ENCODE measurements around the gene GPR83. TPM values are rescaled to one million over a fixed set of nuclear protein-coding genes. Genes with fewer than 3 reads are reported as not detected.

Gene GPR83
- 5.1 TPM for polyA plus RNA-seq (2012; ENCODE audit: insufficient read depth, insufficient read length)

GRCh38 chr11:94400839-94401772, at the start of gene GPR83:
TSS of gene GPR83 (minus strand) at chr11:94401419. CDS start at chr11:94401247, 172 bp downstream.
- DNase-seq (ENCODE audit: low read depth, low spot score): no peak
- no peak within 1 kb of the TSS for H3K4me3 ChIP-seq (ENCODE audit: low read length)

GRCh38 chr11:94450048-94450447, 48.8 kb upstream of the GPR83 start:
- H3K4me3 ChIP-seq (ENCODE audit: low read length): no peak overlapping the region
- DNase-seq (ENCODE audit: low read depth, low spot score): no peak

- DNase-seq (ENCODE audit: low read depth, low spot score): no peak
- H3K4me3 ChIP-seq (ENCODE audit: low read length): no peak overlapping the region
Measured at GRCh38 chr11:94449437-94449836, 48.2 kb upstream of the GPR83 start.

GRCh38 chr11:94449029-94449428, 47.8 kb upstream of the GPR83 start:
- H3K4me3 ChIP-seq (ENCODE audit: low read length): no peak overlapping the region
- DNase-seq (ENCODE audit: low read depth, low spot score): no peak

- no peak for DNase-seq (ENCODE audit: low read depth, low spot score)
- H3K4me3 ChIP-seq (ENCODE audit: low read length): no peak overlapping the region
Measured at GRCh38 chr11:94447149-94447548, 45.9 kb upstream of the GPR83 start.

- no peak overlapping the region for H3K4me3 ChIP-seq (ENCODE audit: low read length)
- no peak for DNase-seq (ENCODE audit: low read depth, low spot score)
Measured at GRCh38 chr11:94445641-94446040, 44.4 kb upstream of the GPR83 start.

- no peak overlapping the region for H3K4me3 ChIP-seq (ENCODE audit: low read length)
- no peak for DNase-seq (ENCODE audit: low read depth, low spot score)
Measured at GRCh38 chr11:94433049-94433448, 31.8 kb upstream of the GPR83 start.

GRCh38 chr11:94424662-94425061, 23.4 kb upstream of the GPR83 start:
- H3K4me3 ChIP-seq (ENCODE audit: low read length): no peak overlapping the region
- no peak for DNase-seq (ENCODE audit: low read depth, low spot score)

- no peak for DNase-seq (ENCODE audit: low read depth, low spot score)
- H3K4me3 ChIP-seq (ENCODE audit: low read length): no peak overlapping the region
Measured at GRCh38 chr11:94424011-94424410, 22.8 kb upstream of the GPR83 start.

GRCh38 chr11:94423507-94423906, 22.3 kb upstream of the GPR83 start:
- DNase-seq (ENCODE audit: low read depth, low spot score): no peak
- no peak overlapping the region for H3K4me3 ChIP-seq (ENCODE audit: low read length)

- H3K4me3 ChIP-seq (ENCODE audit: low read length): no peak overlapping the region
- DNase-seq (ENCODE audit: low read depth, low spot score): no peak
Measured at GRCh38 chr11:94418123-94418765, 17.0 kb upstream of the GPR83 start.

- no peak overlapping the region for H3K4me3 ChIP-seq (ENCODE audit: low read length)
- DNase-seq (ENCODE audit: low read depth, low spot score): peak; percentile 18
Measured at GRCh38 chr11:94417386-94417987, 16.3 kb upstream of the GPR83 start.

GRCh38 chr11:94405062-94405833, 4.0 kb upstream of the GPR83 start:
- no peak overlapping the region for H3K4me3 ChIP-seq (ENCODE audit: low read length)
- no peak for DNase-seq (ENCODE audit: low read depth, low spot score)

GRCh38 chr11:94402355-94402754, 1.1 kb upstream of the GPR83 start:
- no peak overlapping the region for H3K4me3 ChIP-seq (ENCODE audit: low read length)
- DNase-seq (ENCODE audit: low read depth, low spot score): no peak

- no peak for DNase-seq (ENCODE audit: low read depth, low spot score)
- no peak overlapping the region for H3K4me3 ChIP-seq (ENCODE audit: low read length)
Measured at GRCh38 chr11:94401773-94402265, 600 bp upstream of the GPR83 start.

GRCh38 chr11:94400457-94400838, 771 bp downstream of the GPR83 start:
- DNase-seq (ENCODE audit: low read depth, low spot score): no peak
- no peak overlapping the region for H3K4me3 ChIP-seq (ENCODE audit: low read length)

GRCh38 chr11:94400050-94400449, 1.2 kb downstream of the GPR83 start:
- H3K4me3 ChIP-seq (ENCODE audit: low read length): no peak overlapping the region
- no peak for DNase-seq (ENCODE audit: low read depth, low spot score)

GRCh38 chr11:94398101-94398500, 3.1 kb downstream of the GPR83 start:
- DNase-seq (ENCODE audit: low read depth, low spot score): no peak
- no peak overlapping the region for H3K4me3 ChIP-seq (ENCODE audit: low read length)

GRCh38 chr11:94396282-94396681, 4.9 kb downstream of the GPR83 start:
- DNase-seq (ENCODE audit: low read depth, low spot score): no peak
- no peak overlapping the region for H3K4me3 ChIP-seq (ENCODE audit: low read length)
